Retinal pigment epithelial cell (primary cell): ENCODE results near the gene WNT9A.

Source experiments
- DNase-seq: peaks from one replicate; pipeline ENCODE4 v3.0.0-alpha.2; 2010; ENCODE audit warnings: low read depth
- H3K4me3 ChIP-seq: 2 replicates; pipeline ENCODE4 v1.5.1; 2011; ENCODE audit warnings: mild to moderate bottlenecking, low read length, control low read depth, moderate library complexity
- TF ChIP-seq, protein P1 (sequence below): conservative IDR thresholded peaks from 2 replicates; pipeline ENCODE4 v1.5.1; 2011; ENCODE audit warnings: low read depth, low read length, control low read depth, inconsistent platforms

The WNT9A gene

GRCh38 chr1:227887697-227888403, 59.9 kb downstream of the WNT9A start:
- H3K4me3 ChIP-seq, result peak overlapping the region; percentile 34
- TF ChIP-seq, protein P1, sequence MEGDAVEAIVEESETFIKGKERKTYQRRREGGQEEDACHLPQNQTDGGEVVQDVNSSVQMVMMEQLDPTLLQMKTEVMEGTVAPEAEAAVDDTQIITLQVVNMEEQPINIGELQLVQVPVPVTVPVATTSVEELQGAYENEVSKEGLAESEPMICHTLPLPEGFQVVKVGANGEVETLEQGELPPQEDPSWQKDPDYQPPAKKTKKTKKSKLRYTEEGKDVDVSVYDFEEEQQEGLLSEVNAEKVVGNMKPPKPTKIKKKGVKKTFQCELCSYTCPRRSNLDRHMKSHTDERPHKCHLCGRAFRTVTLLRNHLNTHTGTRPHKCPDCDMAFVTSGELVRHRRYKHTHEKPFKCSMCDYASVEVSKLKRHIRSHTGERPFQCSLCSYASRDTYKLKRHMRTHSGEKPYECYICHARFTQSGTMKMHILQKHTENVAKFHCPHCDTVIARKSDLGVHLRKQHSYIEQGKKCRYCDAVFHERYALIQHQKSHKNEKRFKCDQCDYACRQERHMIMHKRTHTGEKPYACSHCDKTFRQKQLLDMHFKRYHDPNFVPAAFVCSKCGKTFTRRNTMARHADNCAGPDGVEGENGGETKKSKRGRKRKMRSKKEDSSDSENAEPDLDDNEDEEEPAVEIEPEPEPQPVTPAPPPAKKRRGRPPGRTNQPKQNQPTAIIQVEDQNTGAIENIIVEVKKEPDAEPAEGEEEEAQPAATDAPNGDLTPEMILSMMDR, result no peak
- no peak for DNase-seq

DNA sequence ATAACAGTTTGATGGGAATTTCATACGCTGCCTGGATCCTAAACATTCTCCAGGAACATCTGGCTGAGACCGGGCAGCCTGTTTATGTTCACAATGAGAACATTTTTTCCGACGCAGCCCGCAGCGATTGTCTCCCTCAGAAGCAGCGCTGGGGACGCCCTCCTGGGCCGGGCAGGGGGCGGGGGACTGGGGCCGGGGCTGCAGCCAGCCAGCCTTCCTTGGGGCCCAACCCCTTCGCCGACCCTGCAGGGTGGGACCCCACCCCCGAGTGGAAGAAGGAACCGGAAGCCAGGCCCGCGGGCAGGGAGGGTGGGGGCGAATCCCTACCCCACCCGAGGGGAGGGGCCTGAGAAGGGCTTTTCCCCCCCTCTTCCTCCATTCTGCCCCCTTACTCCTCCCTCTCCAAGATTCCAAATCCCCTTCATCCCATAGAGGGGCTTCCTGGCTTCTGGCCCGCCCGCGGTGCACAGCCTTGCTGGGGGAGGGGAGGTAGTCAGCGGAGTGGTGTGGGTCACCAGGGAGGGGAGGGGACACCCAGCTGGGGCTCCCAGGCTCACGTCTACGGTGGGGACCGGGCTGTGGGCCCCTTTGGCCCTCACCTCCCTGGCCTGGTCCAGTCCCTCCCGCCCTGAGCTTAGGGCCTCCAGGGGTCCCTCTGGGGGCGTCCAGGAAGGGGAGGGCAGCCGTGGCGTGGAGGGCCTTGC, 60.6 kb downstream of the WNT9A start:
- peak overlapping the region; percentile 34 for H3K4me3 ChIP-seq
- no peak for DNase-seq
- TF ChIP-seq, protein P1, result no peak

- TF ChIP-seq, protein P1, result no peak
- DNase-seq, result no peak
- H3K4me3 ChIP-seq, result peak overlapping the region; percentile 34
Measured at GRCh38 chr1:227886503-227886961, 61.2 kb downstream of the WNT9A start.

DNA sequence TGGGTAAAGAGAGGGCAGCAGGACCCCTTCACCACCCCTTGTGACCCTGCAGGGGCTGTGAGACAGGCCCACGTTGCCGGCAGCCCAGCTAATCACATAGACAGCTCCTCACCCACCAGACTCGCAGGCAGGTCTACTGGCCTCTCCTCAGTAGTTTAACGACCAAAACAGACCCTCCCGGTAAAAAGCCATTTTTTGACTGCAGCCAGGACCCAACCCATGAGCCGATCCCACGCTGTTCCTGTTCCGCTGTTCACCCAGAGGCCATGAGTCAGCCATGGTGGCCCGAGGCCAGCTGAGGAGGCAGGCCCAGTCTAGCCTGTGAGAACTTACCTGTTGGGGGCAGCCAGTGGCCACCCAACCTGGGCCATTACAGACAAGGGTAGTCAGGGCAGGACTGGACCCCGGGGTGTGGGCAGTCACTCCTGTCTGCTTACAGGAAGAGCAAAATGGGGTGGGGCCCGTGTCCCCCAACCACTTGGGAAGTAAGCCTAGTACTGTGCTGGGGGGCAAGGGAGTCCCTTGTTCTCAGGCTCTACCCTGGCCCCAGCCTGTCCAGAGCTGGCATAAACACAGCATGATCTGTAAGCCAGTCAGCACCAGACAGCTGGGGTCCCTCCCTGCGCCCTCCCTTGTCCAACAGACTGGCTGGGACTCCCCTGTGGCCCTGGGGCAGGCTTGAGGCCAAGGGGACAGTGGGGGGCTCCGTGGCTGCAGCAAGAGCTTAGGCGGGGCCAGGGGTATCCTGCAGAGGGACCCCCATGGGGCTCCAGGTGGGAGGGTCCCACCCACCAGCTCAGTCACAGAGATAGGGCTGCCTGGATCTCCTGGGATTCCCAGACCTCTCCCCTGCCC, 61.9 kb downstream of the WNT9A start:
- no peak for DNase-seq
- TF ChIP-seq, protein P1, result no peak
- H3K4me3 ChIP-seq, result no peak overlapping the region

- TF ChIP-seq, protein P1, result no peak
- H3K4me3 ChIP-seq, result no peak overlapping the region
- no peak for DNase-seq
Measured at GRCh38 chr1:227885135-227885647, 62.5 kb downstream of the WNT9A start.

GRCh38 chr1:227884370-227885134, 63.2 kb downstream of the WNT9A start:
- TF ChIP-seq, protein P1, result no peak
- DNase-seq, result no peak
- no peak overlapping the region for H3K4me3 ChIP-seq
